Activated B cell treated with CpG ODN at 0.5 μM for 24 hours (primary cell): Measurements from ENCODE around the gene ARSB. TPM values are rescaled to one million over a fixed set of nuclear protein-coding genes. Genes with fewer than 3 reads are reported as not detected.

Experiments
- ATAC-seq: fragments of 200-7000 bp; cut with Tn5 transposase; one replicate; pipeline ENCODE4 v1.10.0; 2021; ENCODE audit warnings: low read depth, mild to moderate bottlenecking, moderate library complexity
- CTCF ChIA-PET: fragments of 350-600 bp; sonication (Branson Sonifier 250); formaldehyde crosslinking; loops from one replicate; lab custom pipeline; 2021; ENCODE audit warnings: antibody characterized with exemption; lab: Charles Lee
- POLR2A ChIA-PET: fragments of 350-600 bp; sonication (Branson Sonifier 250); formaldehyde crosslinking; loops from one replicate; lab custom pipeline; 2021; ENCODE audit warnings: antibody characterized with exemption; lab: Charles Lee
- DNase-seq: peaks from one replicate; pipeline ENCODE4 v3.0.0; 2022
- H3K27ac Mint-ChIP-seq: one replicate; pipeline ENCODE4 v1.8.0; 2020; ENCODE audit warnings: mixed read lengths
- H3K27me3 Mint-ChIP-seq: one replicate; pipeline ENCODE4 v1.8.0; 2021; ENCODE audit warnings: mixed read lengths
- H3K36me3 Mint-ChIP-seq: one replicate; pipeline ENCODE4 v1.8.0; 2021; ENCODE audit warnings: low read depth, mixed read lengths
- H3K4me1 Mint-ChIP-seq: one replicate; pipeline ENCODE4 v1.8.0; 2021; ENCODE audit warnings: mixed read lengths
- H3K4me3 Mint-ChIP-seq: one replicate; pipeline ENCODE4 v1.8.0; 2020; ENCODE audit warnings: mild to moderate bottlenecking, mixed read lengths
- H3K9me3 Mint-ChIP-seq: one replicate; pipeline ENCODE4 v1.8.0; 2020; ENCODE audit warnings: mixed read lengths
- intact Hi-C: fragments of 100-400 bp; cut with micrococcal nuclease; formaldehyde crosslinking; loops from one replicate; pipeline ENCODE4 v1.15.1; 2024
- total RNA-seq: library from RNA; stranded (reverse); gene quantifications from 2 replicates; pipeline ENCODE4 v1.2.3, GENCODE V29; 2022
- TF ChIP-seq, protein P1 (sequence below): fragments of 200-600 bp; IDR thresholded peaks from one replicate; pipeline ENCODE4 v1.8.0; 2022; ENCODE audit warnings: antibody characterized with exemption, mild to moderate bottlenecking

ARSB gene
- total RNA-seq, 1 donor from 2014 or later = 15.6 TPM

GRCh38 chr5:78890667-78891379, 94.3 kb downstream of the ARSB start:
- ATAC-seq (no peak), DNase-seq (no peak)
- ChIA-PET POLR2A (no interaction called here), CTCF (no interaction called here)
- no peak overlapping the region for H3K27ac Mint-ChIP-seq
- H3K9me3 Mint-ChIP-seq = no peaks in the 10 kb centered on the region
- H3K4me3 Mint-ChIP-seq = no peak overlapping the region
- H3K4me1 Mint-ChIP-seq = peaks cover 53% of the 10 kb centered on the region
- H3K36me3 Mint-ChIP-seq = peaks cover 4% of the 10 kb centered on the region
- H3K27me3 Mint-ChIP-seq = no peaks in the 10 kb centered on the region
- intact Hi-C loops = no loop called here
- TF ChIP-seq, protein P1, sequence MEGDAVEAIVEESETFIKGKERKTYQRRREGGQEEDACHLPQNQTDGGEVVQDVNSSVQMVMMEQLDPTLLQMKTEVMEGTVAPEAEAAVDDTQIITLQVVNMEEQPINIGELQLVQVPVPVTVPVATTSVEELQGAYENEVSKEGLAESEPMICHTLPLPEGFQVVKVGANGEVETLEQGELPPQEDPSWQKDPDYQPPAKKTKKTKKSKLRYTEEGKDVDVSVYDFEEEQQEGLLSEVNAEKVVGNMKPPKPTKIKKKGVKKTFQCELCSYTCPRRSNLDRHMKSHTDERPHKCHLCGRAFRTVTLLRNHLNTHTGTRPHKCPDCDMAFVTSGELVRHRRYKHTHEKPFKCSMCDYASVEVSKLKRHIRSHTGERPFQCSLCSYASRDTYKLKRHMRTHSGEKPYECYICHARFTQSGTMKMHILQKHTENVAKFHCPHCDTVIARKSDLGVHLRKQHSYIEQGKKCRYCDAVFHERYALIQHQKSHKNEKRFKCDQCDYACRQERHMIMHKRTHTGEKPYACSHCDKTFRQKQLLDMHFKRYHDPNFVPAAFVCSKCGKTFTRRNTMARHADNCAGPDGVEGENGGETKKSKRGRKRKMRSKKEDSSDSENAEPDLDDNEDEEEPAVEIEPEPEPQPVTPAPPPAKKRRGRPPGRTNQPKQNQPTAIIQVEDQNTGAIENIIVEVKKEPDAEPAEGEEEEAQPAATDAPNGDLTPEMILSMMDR = no peak

GRCh38 chr5:78889369-78890140, 95.6 kb downstream of the ARSB start:
- peaks cover 9% of the 10 kb centered on the region for H3K36me3 Mint-ChIP-seq
- intact Hi-C loops = loop anchor here (5.0 kb wide), 2 partner anchors 93 to 243 kb away; no protein-coding TSS in a partner anchor
- CTCF ChIA-PET = interaction anchor here (5.7 kb wide), 1 partner anchor 75 kb away, joined by 30 read pairs; no protein-coding TSS in a partner anchor

DNA sequence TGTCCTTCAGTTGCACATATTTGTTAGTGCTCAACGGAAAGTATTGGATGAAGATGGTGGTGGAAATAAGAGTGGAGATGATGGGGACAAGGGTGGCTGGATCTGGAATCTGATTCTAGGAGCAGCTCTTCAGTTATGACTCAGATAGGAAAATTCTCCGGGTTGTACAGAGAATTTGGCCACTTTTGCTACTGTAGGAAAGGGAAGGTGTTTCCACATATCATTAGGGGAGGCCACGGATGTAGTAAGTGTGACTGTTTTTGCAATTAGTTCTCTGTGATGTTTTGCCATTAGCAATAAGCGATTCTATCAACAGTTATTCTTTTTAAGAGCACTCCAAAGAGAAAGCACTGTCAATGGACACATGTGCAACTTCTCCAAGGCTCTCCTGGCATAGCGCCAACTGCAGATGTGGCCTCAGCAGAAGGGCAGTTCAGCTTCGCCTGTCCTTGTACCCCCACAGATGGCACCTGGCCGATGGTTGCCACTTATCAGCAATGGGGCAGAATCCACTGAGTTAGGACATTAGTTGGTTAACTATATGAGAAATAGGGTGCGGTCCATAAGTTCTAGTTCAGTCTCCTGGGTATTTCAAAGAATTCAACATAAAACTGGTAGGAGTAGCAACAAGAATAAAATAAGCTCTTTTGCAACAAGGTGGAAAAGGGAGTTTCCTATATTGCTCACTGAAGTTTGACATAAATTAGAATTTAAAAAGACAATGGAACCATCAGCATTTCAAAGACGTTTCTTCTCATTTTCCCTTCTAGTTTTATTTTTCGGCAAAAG, 96.3 kb downstream of the ARSB start:
- Mint-ChIP-seq H3K27me3 (no peaks in the 10 kb centered on the region), H3K4me3 (no peak overlapping the region), H3K9me3 (no peaks in the 10 kb centered on the region), H3K36me3 (peaks cover 9% of the 10 kb centered on the region), H3K4me1 (peaks cover 42% of the 10 kb centered on the region), H3K27ac (no peak overlapping the region)
- ChIA-PET CTCF (interaction anchor here (1.5 to 5.7 kb wide), 2 partner anchors 9 to 76 kb away, joined by 4 to 30 read pairs; no protein-coding TSS in a partner anchor), POLR2A (interaction anchor here (0.6 kb wide), 1 partner anchor 97 kb away, joined by 3 read pairs; the partner anchor contains the start of gene ARSB)
- DNase-seq (no peak), ATAC-seq (no peak)
- TF ChIP-seq, protein P1 = no peak
- intact Hi-C loops = loop anchor here (5.0 kb wide), 2 partner anchors 94 to 244 kb away; no protein-coding TSS in a partner anchor

More at GRCh38 chr5:78889369-78890140, 95.6 kb downstream of the ARSB start:
- TF ChIP-seq, protein P1 = no peak
- Mint-ChIP-seq H3K27me3 (no peaks in the 10 kb centered on the region), H3K9me3 (no peaks in the 10 kb centered on the region), H3K4me1 (peaks cover 49% of the 10 kb centered on the region), H3K4me3 (no peak overlapping the region), H3K27ac (no peak overlapping the region)
- no peak for DNase-seq
- ATAC-seq = no peak
- POLR2A ChIA-PET = no interaction called here

DNA sequence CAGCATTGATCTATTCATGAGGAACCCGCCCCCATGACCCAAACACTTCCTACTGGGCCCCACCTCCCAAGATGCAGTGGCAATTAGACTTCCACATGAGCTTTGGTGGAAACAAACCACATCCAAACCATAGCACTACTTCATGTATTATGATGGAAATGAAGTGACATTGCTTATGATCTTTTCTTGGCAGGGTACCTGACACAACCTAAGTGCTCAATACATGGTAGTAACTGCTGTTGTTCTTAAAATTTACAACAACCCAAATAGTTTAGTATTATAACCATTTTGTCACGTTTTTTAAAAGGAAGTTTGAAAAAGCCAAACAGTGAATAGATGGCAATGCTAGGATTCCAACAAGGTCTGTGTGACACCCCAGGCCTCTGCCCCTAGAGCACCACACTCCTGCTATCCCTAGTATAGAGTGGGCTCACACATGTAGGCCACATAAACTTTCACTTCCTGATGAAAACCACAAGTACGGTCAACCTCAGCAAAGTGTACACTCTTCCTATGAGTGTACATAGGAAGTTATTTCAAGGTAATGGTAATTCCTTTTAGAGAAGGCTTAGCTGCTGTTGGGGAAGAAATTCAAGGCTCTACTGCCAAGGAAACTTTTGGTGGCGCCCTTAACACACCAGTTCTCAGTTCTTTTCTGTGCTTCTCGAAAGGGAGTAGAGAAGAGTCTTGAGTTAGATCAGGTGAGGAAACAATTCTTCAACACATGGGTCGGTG, 97.6 kb downstream of the ARSB start:
- DNase-seq = no peak
- peak; percentile 98 for ATAC-seq
- Mint-ChIP-seq H3K4me3 (peak overlapping the region; percentile 17), H3K27me3 (no peaks in the 10 kb centered on the region), H3K4me1 (peaks cover 39% of the 10 kb centered on the region), H3K9me3 (no peaks in the 10 kb centered on the region), H3K36me3 (peaks cover 9% of the 10 kb centered on the region), H3K27ac (peak overlapping the region; percentile 43)
- ChIA-PET POLR2A (no interaction called here), CTCF (interaction anchor here (1.5 to 5.7 kb wide), 4 partner anchors 10 to 245 kb away, joined by 4 to 30 read pairs (median 6); no protein-coding TSS in a partner anchor)
- intact Hi-C loops = loop anchor here (1.0 to 5.0 kb wide), 7 partner anchors 18 to 421 kb away; partner anchors contain the start of gene LHFPL2
- TF ChIP-seq, protein P1 = no peak
